ENCODE measurements around the gene SYNE4.

Gene SYNE4

DNA sequence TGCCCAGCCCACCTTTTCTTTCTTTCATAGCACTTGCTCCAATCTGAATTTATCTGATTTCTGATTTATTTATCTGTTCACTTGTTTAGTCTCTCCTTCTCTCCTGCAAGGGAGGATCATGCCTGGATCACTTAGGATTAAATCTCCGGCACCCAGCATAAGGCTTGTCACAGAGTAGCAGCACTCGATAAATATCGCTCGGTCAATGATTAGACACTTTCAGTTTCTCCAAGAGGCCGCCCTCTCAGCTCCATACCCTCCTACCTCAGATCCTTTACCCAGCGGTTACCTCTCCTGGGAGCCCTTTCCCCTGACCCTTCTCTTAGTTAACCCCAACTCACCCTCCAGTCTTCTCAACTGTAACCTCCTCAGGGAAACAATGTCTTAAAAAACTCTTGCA lies 22.7 kb upstream of the SYNE4 start:
- Histone ChIP-seq H3K27ac (replicated peaks) (no peak overlapping the region), H3K4me3 (replicated peaks; ENCODE audit: insufficient read depth, low read length) (no peak overlapping the region), H3K27me3 (ENCODE audit: insufficient read depth, poor library complexity, severe bottlenecking) (no peaks in the 10 kb centered on the region)
- no peak for DNase-seq (ENCODE audit: low read depth in 1 of 2, low spot score in 1 of 2)
- no peak for TF ChIP-seq SPI1 (IDR thresholded peaks at IDR 0.05; ENCODE audit: borderline replicate concordance, low read depth)
- no peak for TF ChIP-seq POLR2AphosphoS5 (IDR thresholded peaks at IDR 0.05; ENCODE audit: low read depth)
- TF ChIP-seq, protein P1, sequence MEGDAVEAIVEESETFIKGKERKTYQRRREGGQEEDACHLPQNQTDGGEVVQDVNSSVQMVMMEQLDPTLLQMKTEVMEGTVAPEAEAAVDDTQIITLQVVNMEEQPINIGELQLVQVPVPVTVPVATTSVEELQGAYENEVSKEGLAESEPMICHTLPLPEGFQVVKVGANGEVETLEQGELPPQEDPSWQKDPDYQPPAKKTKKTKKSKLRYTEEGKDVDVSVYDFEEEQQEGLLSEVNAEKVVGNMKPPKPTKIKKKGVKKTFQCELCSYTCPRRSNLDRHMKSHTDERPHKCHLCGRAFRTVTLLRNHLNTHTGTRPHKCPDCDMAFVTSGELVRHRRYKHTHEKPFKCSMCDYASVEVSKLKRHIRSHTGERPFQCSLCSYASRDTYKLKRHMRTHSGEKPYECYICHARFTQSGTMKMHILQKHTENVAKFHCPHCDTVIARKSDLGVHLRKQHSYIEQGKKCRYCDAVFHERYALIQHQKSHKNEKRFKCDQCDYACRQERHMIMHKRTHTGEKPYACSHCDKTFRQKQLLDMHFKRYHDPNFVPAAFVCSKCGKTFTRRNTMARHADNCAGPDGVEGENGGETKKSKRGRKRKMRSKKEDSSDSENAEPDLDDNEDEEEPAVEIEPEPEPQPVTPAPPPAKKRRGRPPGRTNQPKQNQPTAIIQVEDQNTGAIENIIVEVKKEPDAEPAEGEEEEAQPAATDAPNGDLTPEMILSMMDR (IDR thresholded peaks at IDR 0.05; ENCODE audit: insufficient read depth, low read length): no peak
- TF ChIP-seq, protein P2, sequence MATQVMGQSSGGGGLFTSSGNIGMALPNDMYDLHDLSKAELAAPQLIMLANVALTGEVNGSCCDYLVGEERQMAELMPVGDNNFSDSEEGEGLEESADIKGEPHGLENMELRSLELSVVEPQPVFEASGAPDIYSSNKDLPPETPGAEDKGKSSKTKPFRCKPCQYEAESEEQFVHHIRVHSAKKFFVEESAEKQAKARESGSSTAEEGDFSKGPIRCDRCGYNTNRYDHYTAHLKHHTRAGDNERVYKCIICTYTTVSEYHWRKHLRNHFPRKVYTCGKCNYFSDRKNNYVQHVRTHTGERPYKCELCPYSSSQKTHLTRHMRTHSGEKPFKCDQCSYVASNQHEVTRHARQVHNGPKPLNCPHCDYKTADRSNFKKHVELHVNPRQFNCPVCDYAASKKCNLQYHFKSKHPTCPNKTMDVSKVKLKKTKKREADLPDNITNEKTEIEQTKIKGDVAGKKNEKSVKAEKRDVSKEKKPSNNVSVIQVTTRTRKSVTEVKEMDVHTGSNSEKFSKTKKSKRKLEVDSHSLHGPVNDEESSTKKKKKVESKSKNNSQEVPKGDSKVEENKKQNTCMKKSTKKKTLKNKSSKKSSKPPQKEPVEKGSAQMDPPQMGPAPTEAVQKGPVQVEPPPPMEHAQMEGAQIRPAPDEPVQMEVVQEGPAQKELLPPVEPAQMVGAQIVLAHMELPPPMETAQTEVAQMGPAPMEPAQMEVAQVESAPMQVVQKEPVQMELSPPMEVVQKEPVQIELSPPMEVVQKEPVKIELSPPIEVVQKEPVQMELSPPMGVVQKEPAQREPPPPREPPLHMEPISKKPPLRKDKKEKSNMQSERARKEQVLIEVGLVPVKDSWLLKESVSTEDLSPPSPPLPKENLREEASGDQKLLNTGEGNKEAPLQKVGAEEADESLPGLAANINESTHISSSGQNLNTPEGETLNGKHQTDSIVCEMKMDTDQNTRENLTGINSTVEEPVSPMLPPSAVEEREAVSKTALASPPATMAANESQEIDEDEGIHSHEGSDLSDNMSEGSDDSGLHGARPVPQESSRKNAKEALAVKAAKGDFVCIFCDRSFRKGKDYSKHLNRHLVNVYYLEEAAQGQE (IDR thresholded peaks at IDR 0.05; ENCODE audit: insufficient replicate concordance, low read depth): no peak
- TF ChIP-seq GABPA (IDR thresholded peaks at IDR 0.05; ENCODE audit: low read depth): no peak

DNA sequence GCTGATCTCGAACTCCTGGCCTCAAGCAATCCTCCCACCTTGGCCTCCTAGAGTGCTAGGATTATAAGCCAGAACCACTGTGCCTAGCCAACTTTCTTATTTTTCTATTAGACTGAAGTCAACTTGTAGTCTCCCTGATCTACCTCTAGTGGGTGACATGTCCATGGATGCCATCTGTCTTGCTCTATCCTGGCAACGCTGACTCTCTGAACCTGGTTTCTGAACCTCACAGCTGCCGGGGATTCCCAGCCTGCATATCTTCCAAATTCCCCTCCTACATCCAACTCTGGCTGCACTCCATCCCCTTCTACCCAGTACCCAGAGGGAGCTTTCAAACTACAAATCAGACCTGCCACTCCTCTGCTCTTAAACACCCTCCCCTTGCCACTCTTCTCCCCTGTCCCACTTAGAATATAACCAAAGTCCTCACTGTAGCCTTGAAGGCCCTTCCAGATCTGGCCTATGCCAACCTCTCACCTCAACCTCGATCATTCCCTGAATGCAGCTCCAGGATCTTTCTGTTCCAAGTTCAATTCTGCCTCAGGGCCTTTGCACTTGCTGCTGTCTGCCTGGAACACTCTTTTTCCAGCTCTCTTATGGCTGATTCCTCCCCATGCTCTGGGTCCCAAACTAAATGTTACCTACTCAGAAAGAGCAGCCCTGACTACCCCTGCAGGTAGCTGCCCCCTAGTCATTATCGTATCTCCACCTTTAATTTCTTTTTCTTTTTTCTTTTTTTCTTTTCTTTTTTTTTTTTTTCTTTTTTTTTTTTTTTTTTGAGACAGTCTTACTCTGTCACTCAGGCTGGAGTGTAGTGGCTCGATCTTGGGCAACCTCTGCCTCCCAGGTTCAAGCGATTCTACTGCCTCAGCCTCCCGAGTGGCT lies 21.9 kb upstream of the SYNE4 start:
- TF ChIP-seq POLR2AphosphoS5 (IDR thresholded peaks at IDR 0.05; ENCODE audit: low read depth) (no peak), GABPA (IDR thresholded peaks at IDR 0.05; ENCODE audit: low read depth) (no peak), SPI1 (IDR thresholded peaks at IDR 0.05; ENCODE audit: borderline replicate concordance, low read depth) (no peak)
- TF ChIP-seq, protein P2 (IDR thresholded peaks at IDR 0.05; ENCODE audit: insufficient replicate concordance, low read depth): no peak
- TF ChIP-seq, protein P1 (IDR thresholded peaks at IDR 0.05; ENCODE audit: insufficient read depth, low read length): no peak
- no peak overlapping the region for H3K4me3 ChIP-seq (replicated peaks; ENCODE audit: insufficient read depth, low read length)
- no peak for DNase-seq (ENCODE audit: low read depth in 1 of 2, low spot score in 1 of 2)
- no peaks in the 10 kb centered on the region for H3K27me3 ChIP-seq (ENCODE audit: insufficient read depth, poor library complexity, severe bottlenecking)
- no peak overlapping the region for H3K27ac ChIP-seq (replicated peaks)

DNA sequence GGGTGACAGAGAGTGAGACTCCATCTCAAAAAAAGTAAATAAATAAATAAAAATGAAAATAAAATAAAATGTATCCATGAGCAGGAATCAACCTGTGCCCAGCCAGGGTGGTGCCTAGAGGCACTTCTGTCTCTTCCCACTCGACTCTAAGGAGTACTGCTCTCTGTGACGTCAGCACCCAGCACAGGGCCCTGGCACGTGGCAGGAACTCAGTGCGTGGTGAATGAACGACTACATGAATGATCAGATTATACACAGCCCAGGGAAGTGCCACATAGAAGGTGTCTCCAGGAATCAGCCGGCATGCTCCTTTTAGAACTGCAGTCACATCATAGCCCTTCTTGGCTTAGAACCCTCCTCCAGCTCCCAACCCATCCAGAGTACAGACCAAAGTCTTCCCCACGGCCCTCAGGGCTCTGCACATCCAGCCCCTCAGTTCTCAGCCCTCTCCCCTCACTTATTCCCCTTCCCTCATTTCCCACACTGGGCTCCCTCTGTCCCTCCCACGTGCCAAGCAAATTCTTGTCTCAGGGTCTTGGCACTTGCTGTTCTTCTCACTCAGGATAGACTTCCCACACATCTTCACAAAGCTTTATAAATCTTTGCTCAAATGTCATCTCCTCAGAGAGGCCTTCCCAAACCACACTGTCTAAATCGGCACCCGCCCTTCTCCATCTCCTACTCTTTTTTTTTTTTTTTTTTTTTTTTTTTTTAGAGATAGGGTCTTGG lies 19.9 kb upstream of the SYNE4 start:
- Histone ChIP-seq H3K4me3 (replicated peaks; ENCODE audit: insufficient read depth, low read length) (no peak overlapping the region), H3K27ac (replicated peaks) (no peak overlapping the region), H3K27me3 (ENCODE audit: insufficient read depth, poor library complexity, severe bottlenecking) (no peaks in the 10 kb centered on the region)
- DNase-seq (ENCODE audit: low read depth in 1 of 2, low spot score in 1 of 2): no peak
- TF ChIP-seq GABPA (IDR thresholded peaks at IDR 0.05; ENCODE audit: low read depth) (no peak), POLR2AphosphoS5 (IDR thresholded peaks at IDR 0.05; ENCODE audit: low read depth) (no peak), SPI1 (IDR thresholded peaks at IDR 0.05; ENCODE audit: borderline replicate concordance, low read depth) (no peak)
- TF ChIP-seq, protein P1 (IDR thresholded peaks at IDR 0.05; ENCODE audit: insufficient read depth, low read length): no peak
- TF ChIP-seq, protein P2 (IDR thresholded peaks at IDR 0.05; ENCODE audit: insufficient replicate concordance, low read depth): no peak
